ENCODE measurements around the gene SERINC2. TPM values are rescaled to one million over a fixed set of nuclear protein-coding genes. Genes with fewer than 3 reads are reported as not detected.

Gene SERINC2
- total and polyA plus RNA-seq, 9 of the 15 experiments (the other 6 are each of a cell fraction or from before 2014, with no cell fraction given) = 0.07 to 1.2 (median 0.70) TPM; not detected in 2

- Histone ChIP-seq H3K4me1 (replicated peaks in 1 of 2; ENCODE audit: control insufficient read depth in 2 of 2, insufficient read depth in 2 of 2, low read length in 2 of 2) (peaks cover 0 to 16% of the 10 kb centered on the region in 2 experiments; a peak in 3 of 5 replicates), H3K9me3 (replicated peaks; ENCODE audit: control insufficient read depth, insufficient read depth, low read depth, low read length) (no peaks in the 10 kb centered on the region), H3K27me3 (ENCODE audit: control insufficient read depth in 2 of 2, insufficient read depth in 2 of 2, low read length in 2 of 2) (peaks cover 16 to 62% of the 10 kb centered on the region in 2 experiments; a peak in 4 of 5 replicates), H3K4me3 (no peak overlapping the region), H3K9ac (ENCODE audit: insufficient read depth in 1 of 2, low read depth in 2 of 2, low read length in 2 of 2) (no peak overlapping the region), H3K9me1 (ENCODE audit: control insufficient read depth, insufficient read depth, low read length) (no peaks in the 10 kb centered on the region), H3K4me2 (ENCODE audit: insufficient read depth, low read length) (no peak overlapping the region), H2AFZ (ENCODE audit: low read depth, low read length) (no peak overlapping the region), H3K36me3 (ENCODE audit: control insufficient read depth, insufficient read depth, low read length) (no peaks in the 10 kb centered on the region), H4K20me1 (replicated peaks; ENCODE audit: control insufficient read depth, insufficient read depth, low read length) (peaks cover 13% of the 10 kb centered on the region; the same call in 1 of the 2 replicates), H3K27ac (ENCODE audit: extremely low read depth, low read depth, low read length) (no peak overlapping the region), H3K79me2 (ENCODE audit: control insufficient read depth, insufficient read depth, low read length) (no peaks in the 10 kb centered on the region)
- intact Hi-C loops (cut with micrococcal nuclease) = no loop called here
- in situ Hi-C loops (cut with MboI) = no loop called here
- CTCF ChIA-PET (ENCODE audit: low intra/inter-chr PET ratio) = no interaction called here
- POLR2A ChIA-PET = interaction anchor here (0.6 kb wide), 1 partner anchor 455 kb away, joined by 3 read pairs; no protein-coding TSS in a partner anchor
- TF ChIP-seq BRCA1 (IDR thresholded peaks at IDR 0.05) = no peak
- no peak for TF ChIP-seq BRCA1 (CRISPR knock-in tag; IDR thresholded peaks at IDR 0.05)
- no peak for TF ChIP-seq SRSF1 (IDR thresholded peaks at IDR 0.05; ENCODE audit: low read depth, low read length)
- no peak for TF ChIP-seq MEIS2 (IDR thresholded peaks at IDR 0.05; ENCODE audit: partially characterized antibody)
- 16% methylated on average over 11 of the region's 11 CpGs for WGBS (ENCODE audit: insufficient coverage, low coverage, missing lambda C conversion rate)
- BruUV-seq (replicated peaks) = no TSS peak
- FAIRE-seq (no peak), DNase-seq (ENCODE audit: extremely low read depth in 1 of 4, low spot score in 3 of 4) (no peak), ATAC-seq (no peak)
Observed at GRCh38 chr1:31437433-31438037, 24.5 kb downstream of the SERINC2 start.

- Histone ChIP-seq H3K4me1 (replicated peaks in 1 of 2; ENCODE audit: control insufficient read depth in 2 of 2, insufficient read depth in 2 of 2, low read length in 2 of 2) (peaks cover 0 to 8% of the 10 kb centered on the region in 2 experiments; a peak in 3 of 5 replicates), H3K79me2 (ENCODE audit: control insufficient read depth, insufficient read depth, low read length) (no peaks in the 10 kb centered on the region), H2AFZ (ENCODE audit: low read depth, low read length) (no peak overlapping the region), H3K4me2 (ENCODE audit: insufficient read depth, low read length) (no peak overlapping the region), H3K27me3 (ENCODE audit: control insufficient read depth in 2 of 2, insufficient read depth in 2 of 2, low read length in 2 of 2) (peaks cover 16 to 61% of the 10 kb centered on the region in 2 experiments; a peak in 4 of 5 replicates), H3K9me1 (ENCODE audit: control insufficient read depth, insufficient read depth, low read length) (no peaks in the 10 kb centered on the region), H3K9ac (ENCODE audit: insufficient read depth in 1 of 2, low read depth in 2 of 2, low read length in 2 of 2) (no peak overlapping the region), H4K20me1 (replicated peaks; ENCODE audit: control insufficient read depth, insufficient read depth, low read length) (peaks cover 13% of the 10 kb centered on the region; the same call in 1 of the 2 replicates), H3K27ac (ENCODE audit: extremely low read depth, low read depth, low read length) (no peak overlapping the region), H3K4me3 (no peak overlapping the region), H3K9me3 (replicated peaks; ENCODE audit: control insufficient read depth, insufficient read depth, low read depth, low read length) (no peaks in the 10 kb centered on the region), H3K36me3 (ENCODE audit: control insufficient read depth, insufficient read depth, low read length) (no peaks in the 10 kb centered on the region)
- 0% methylated on average over 3 of the region's 3 CpGs for WGBS (ENCODE audit: insufficient coverage, low coverage, missing lambda C conversion rate)
- ATAC-seq (no peak), DNase-seq (ENCODE audit: extremely low read depth in 1 of 4, low spot score in 3 of 4) (no peak), FAIRE-seq (no peak)
- in situ Hi-C loops (cut with MboI) = no loop called here
- ChIA-PET POLR2A (interaction anchor here (1.4 kb wide), 1 partner anchor 10 kb away, joined by 3 read pairs; no protein-coding TSS in a partner anchor), CTCF (ENCODE audit: low intra/inter-chr PET ratio) (no interaction called here)
- BruUV-seq (replicated peaks) = no TSS peak
- intact Hi-C loops (cut with micrococcal nuclease) = no loop called here
- TF ChIP-seq ZBTB40 (IDR thresholded peaks at IDR 0.05) = no peak
- no peak for TF ChIP-seq ZBTB40 (CRISPR knock-in tag; IDR thresholded peaks at IDR 0.05)
- TF ChIP-seq ELF2 (CRISPR knock-in tag; IDR thresholded peaks at IDR 0.05) = no peak
Observed at GRCh38 chr1:31439276-31439675, 26.3 kb downstream of the SERINC2 start.

Data from K562 (cell line).